ENCODE measurements around the gene CMTM5. TPM values are rescaled to one million over a fixed set of nuclear protein-coding genes. Genes with fewer than 3 reads are reported as not detected.
"Not testable (repeated sequence)": the region's sequence is repeated elsewhere in the genome, so short reads cannot be mapped to it uniquely, and the experiment has no call there.

CMTM5 gene
- total RNA-seq, 1 donor from 2014 or later, result 0.96 TPM

- DNase-seq (no peak), ATAC-seq (no peak)
- Histone ChIP-seq H3K36me3 (no peaks in the 10 kb centered on the region), H3K4me1 (no peaks in the 10 kb centered on the region), H3K9me3 (no peaks in the 10 kb centered on the region), H3K27ac (no peak overlapping the region), H3K4me3 (no peak overlapping the region), H3K27me3 (no peaks in the 10 kb centered on the region)
- intact Hi-C loops (cut with DNase I), result no loop called here
- TF ChIP-seq CTCF (IDR thresholded peaks at IDR 0.05), result no peak
Measured at GRCh38 chr14:23416801-23417200, 40.0 kb downstream of the CMTM5 start.

DNA sequence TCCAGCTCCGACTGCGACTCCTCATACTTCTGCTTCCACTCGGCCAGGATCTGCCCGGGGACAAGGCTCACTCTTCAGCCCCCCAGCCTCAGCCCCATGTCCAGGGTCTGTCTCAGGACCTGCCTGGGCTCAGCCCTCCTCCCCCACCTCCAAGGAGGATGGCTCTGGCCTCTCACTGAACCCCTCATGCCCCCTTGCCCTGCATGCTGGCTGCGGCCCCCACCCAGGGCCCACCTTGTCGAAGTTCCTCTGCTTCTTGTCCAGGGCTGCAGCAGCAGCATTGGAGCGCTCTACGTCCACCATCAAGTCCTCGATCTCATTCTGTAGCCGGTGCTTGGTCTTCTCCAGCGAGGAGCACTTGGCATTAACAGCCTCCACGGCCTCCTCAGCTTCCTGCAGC lies 40.4 kb downstream of the CMTM5 start:
- H3K27ac ChIP-seq; H3K4me1 ChIP-seq; H3K9me3 ChIP-seq; DNase-seq; ATAC-seq; H3K36me3 ChIP-seq; H3K4me3 ChIP-seq; H3K27me3 ChIP-seq; intact Hi-C loops (cut with DNase I): not testable (repeated sequence)

- Histone ChIP-seq H3K9me3 (no peaks in the 10 kb centered on the region), H3K27me3 (no peaks in the 10 kb centered on the region), H3K4me3 (no peak overlapping the region), H3K36me3 (no peaks in the 10 kb centered on the region), H3K4me1 (no peaks in the 10 kb centered on the region), H3K27ac (no peak overlapping the region)
- no peak for TF ChIP-seq CTCF (IDR thresholded peaks at IDR 0.05)
- DNase-seq (no peak), ATAC-seq (no peak)
- intact Hi-C loops (cut with DNase I), result no loop called here
Measured at GRCh38 chr14:23418021-23418420, 41.2 kb downstream of the CMTM5 start.

GRCh38 chr14:23419646-23420045 lies 42.8 kb downstream of the CMTM5 start:
- H3K36me3 ChIP-seq; intact Hi-C loops (cut with DNase I); DNase-seq; H3K27ac ChIP-seq; H3K4me3 ChIP-seq; H3K9me3 ChIP-seq; H3K4me1 ChIP-seq; H3K27me3 ChIP-seq; ATAC-seq: not testable (repeated sequence)

DNA sequence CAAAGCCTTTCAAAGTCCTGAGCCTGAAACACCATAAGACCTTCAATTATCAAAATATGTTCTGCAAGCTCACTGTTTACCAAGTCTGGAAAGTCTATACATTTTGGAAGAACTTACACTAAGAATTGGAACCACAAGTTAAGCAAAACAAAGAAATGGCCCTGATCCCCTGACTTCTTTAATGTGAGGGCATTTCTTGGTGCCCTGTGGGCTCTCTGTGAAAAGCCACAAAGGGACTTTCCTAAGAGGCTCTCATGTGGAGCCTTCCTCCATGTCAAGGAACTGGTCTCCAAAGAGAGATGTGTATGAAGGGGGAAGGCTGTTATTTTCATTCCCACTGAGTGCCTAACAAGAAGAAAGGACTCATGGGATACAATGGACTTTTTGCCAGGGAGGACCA lies 44.7 kb downstream of the CMTM5 start:
- Histone ChIP-seq H3K36me3 (no peaks in the 10 kb centered on the region), H3K27ac (no peak overlapping the region), H3K27me3 (no peaks in the 10 kb centered on the region), H3K9me3 (no peaks in the 10 kb centered on the region), H3K4me3 (no peak overlapping the region), H3K4me1 (no peaks in the 10 kb centered on the region)
- intact Hi-C loops (cut with DNase I), result no loop called here
- DNase-seq (no peak), ATAC-seq (no peak)
- no peak for TF ChIP-seq CTCF (IDR thresholded peaks at IDR 0.05)

- ATAC-seq (no peak), DNase-seq (no peak)
- Histone ChIP-seq H3K27me3 (no peaks in the 10 kb centered on the region), H3K4me1 (no peaks in the 10 kb centered on the region), H3K36me3 (no peaks in the 10 kb centered on the region), H3K4me3 (no peak overlapping the region), H3K27ac (no peak overlapping the region), H3K9me3 (no peaks in the 10 kb centered on the region)
- intact Hi-C loops (cut with DNase I), result no loop called here
- TF ChIP-seq CTCF (IDR thresholded peaks at IDR 0.05), result no peak
Measured at GRCh38 chr14:23423657-23424056, 46.8 kb downstream of the CMTM5 start.

DNA sequence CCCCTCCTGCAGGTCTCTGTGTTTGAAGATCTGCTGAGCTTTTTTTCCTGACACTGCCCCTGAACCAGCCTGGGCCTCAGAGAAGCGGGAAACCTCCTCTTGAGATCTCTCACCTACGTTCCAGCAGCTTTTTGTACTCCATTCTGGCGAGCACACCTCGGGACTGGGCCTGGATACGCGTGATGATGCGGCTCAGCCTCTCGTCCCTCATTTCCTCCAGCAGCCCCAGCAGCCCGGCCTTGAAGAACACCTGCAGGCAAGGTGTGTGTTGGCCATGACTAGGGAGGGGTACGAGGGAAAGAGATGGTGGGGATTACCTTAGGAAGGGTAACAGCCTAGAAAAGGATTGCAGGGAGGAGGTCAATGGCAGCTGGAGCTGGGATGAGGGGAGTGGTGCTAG lies 48.3 kb downstream of the CMTM5 start:
- no peaks in the 10 kb centered on the region for H3K27me3 ChIP-seq
- intact Hi-C loops (cut with DNase I), result no loop called here
- no peaks in the 10 kb centered on the region for H3K9me3 ChIP-seq
- H3K4me3 ChIP-seq, result no peak overlapping the region
- ATAC-seq, result no peak
- no peak for TF ChIP-seq CTCF (IDR thresholded peaks at IDR 0.05)
- DNase-seq, result no peak
- H3K4me1 ChIP-seq, result no peaks in the 10 kb centered on the region
- no peak overlapping the region for H3K27ac ChIP-seq
- no peaks in the 10 kb centered on the region for H3K36me3 ChIP-seq

DNA sequence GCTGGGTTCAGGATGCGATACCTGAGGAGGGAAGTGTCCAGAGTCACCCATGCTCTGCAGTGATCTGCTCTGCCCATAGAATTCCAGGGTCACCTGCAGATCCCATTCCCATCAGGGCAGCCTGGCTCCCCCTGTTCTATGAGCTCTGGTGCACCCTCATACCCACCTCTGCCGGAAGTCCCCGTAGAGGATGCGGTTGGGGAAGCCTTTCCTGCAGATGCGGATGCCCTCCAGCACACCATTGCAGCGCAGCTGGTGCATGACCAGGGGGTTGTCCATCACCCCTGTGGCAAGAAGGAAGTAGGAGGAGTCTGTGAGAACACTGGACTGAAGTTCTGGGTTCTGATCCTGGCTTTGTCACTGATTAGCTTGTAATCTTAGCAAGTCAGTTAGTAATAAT lies 49.0 kb downstream of the CMTM5 start:
- H3K27me3 ChIP-seq; DNase-seq; H3K4me1 ChIP-seq; ATAC-seq; H3K9me3 ChIP-seq; H3K27ac ChIP-seq; H3K36me3 ChIP-seq; intact Hi-C loops (cut with DNase I); H3K4me3 ChIP-seq: not testable (repeated sequence)
